HepG2 (cell line): ENCODE results near the gene AHCYL2. TPM values are rescaled to one million over a fixed set of nuclear protein-coding genes. Genes with fewer than 3 reads are reported as not detected.

Experiments
- ATAC-seq: fragments of 200-7000 bp; cut with Tn5 transposase; 3 replicates; pipeline ENCODE4 v1.9.1; 2020; ENCODE audit warnings: mild to moderate bottlenecking, moderate library complexity
- BruUV-seq: library from RNA; stranded (reverse); fragments of 400-500 nt; replicated peaks from 2 replicates; lab custom pipeline; 2021; lab: Mats Ljungman, UMichigan
- CTCF ChIA-PET: fragments of 300-600 bp; formaldehyde crosslinking; extraction: SDS; loops from one replicate; lab custom pipeline; 2021; ENCODE audit warnings: low total read pairs, inconsistent platforms, low intra/inter-chr PET ratio; lab: Yijun Ruan, JAX
- POLR2A ChIA-PET: fragments of 350-600 bp; sonication (Branson Sonifier 250); formaldehyde crosslinking; loops from one replicate; lab custom pipeline; 2020; ENCODE audit warnings: antibody characterized with exemption, inconsistent platforms; lab: Yijun Ruan, JAX
- DNase-seq: peaks from one replicate; pipeline ENCODE4 v3.0.0-alpha.2; 2015; ENCODE audit warnings: low spot score
- FAIRE-seq: peaks from 3 replicates; lab custom pipeline; 2011; peaks lifted over from hg19 to GRCh38; lab: Jason Lieb, UNC
- H2AFZ ChIP-seq: one replicate; pipeline ENCODE4 v1.6.1; 2011; ENCODE audit warnings: low read length, inconsistent platforms
- H3K27ac ChIP-seq: fragments of 300-600 bp; 3 replicates; pipeline ENCODE4 v1.8.0; 2011; ENCODE audit warnings: mixed run types, mild to moderate bottlenecking, mixed read lengths, low read length, inconsistent platforms; ENCODE audit not compliant: insufficient read depth; ENCODE audit errors: extremely low read length
- H3K27me3 ChIP-seq, 2 experiments: fragments of 200-600 bp in 1 of 2; 2 replicates in 1 of 2; 3 replicates in 1 of 2; pipeline versions ENCODE4 v1.6.0 to v1.8.0; 2011; ENCODE audit warnings: low read length in 2 of 2, mild to moderate bottlenecking in 2 of 2, moderate library complexity in 2 of 2, inconsistent platforms in 1 of 2; ENCODE audit not compliant: insufficient read depth in 2 of 2, control insufficient read depth in 1 of 2
- H3K36me3 ChIP-seq, 2 experiments: fragments of 200-600 bp in 1 of 2; replicated peaks in 1 of 2; 2 replicates in 1 of 2; 3 replicates in 1 of 2; pipeline versions ENCODE4 v1.5.1 to v1.8.0; 2011; ENCODE audit warnings: low read length in 2 of 2, inconsistent platforms in 1 of 2; ENCODE audit not compliant: insufficient read depth in 2 of 2, control insufficient read depth in 1 of 2
- H3K4me1 ChIP-seq: 2 replicates; pipeline ENCODE4 v1.5.1; 2012; ENCODE audit warnings: low read length, inconsistent platforms; ENCODE audit not compliant: insufficient read depth
- H3K4me2 ChIP-seq: 2 replicates; pipeline ENCODE4 v1.6.0; 2011; ENCODE audit warnings: low read depth, low read length, inconsistent platforms
- H3K4me3 ChIP-seq, 3 experiments: fragments of 200-600 bp in 1 of 3; sonication (generic), shearing (Covaris generic) in 1 of 3; replicated peaks in 1 of 3; 2 replicates each; pipeline ENCODE4 v1.5.1; 2011 to 2016; ENCODE audit warnings: low read length in 3 of 3, inconsistent platforms in 2 of 3, low read depth in 2 of 3, mild to moderate bottlenecking in 2 of 3, control low read depth in 1 of 3, mixed read lengths in 1 of 3; ENCODE audit not compliant: insufficient read depth in 1 of 3
- H3K79me2 ChIP-seq: one replicate; pipeline ENCODE4 v1.6.1; 2011; ENCODE audit warnings: low read length, inconsistent platforms; ENCODE audit not compliant: insufficient read depth
- H3K9ac ChIP-seq: 2 replicates; pipeline ENCODE4 v1.6.0; 2011; ENCODE audit warnings: mild to moderate bottlenecking, low read depth, low read length, inconsistent platforms; ENCODE audit not compliant: insufficient read depth
- H3K9me3 ChIP-seq: 2 replicates; pipeline ENCODE4 v1.5.1; 2012; ENCODE audit warnings: mild to moderate bottlenecking, low read length
- H4K20me1 ChIP-seq: 2 replicates; pipeline ENCODE4 v1.6.0; 2011; ENCODE audit warnings: inconsistent platforms, mild to moderate bottlenecking, low read length, moderate library complexity; ENCODE audit not compliant: insufficient read depth
- ATF1 ChIP-seq: IDR thresholded peaks from 2 replicates; pipeline ENCODE4 v1.6.1; 2016; ENCODE audit warnings: mild to moderate bottlenecking, control low read depth
- ATRX ChIP-seq: sonication (generic); formaldehyde crosslinking; IDR thresholded peaks from 2 replicates; pipeline ENCODE4 v1.4.0; 2020; ENCODE audit warnings: missing genetic modification reagents, borderline replicate concordance
- CHD2 ChIP-seq: IDR thresholded peaks from 2 replicates; pipeline ENCODE4 v1.6.1; 2011; ENCODE audit warnings: low read depth, low read length, improper control_type of control experiment
- GABPB1 ChIP-seq: IDR thresholded peaks from 2 replicates; pipeline ENCODE4 v1.6.1; 2016; ENCODE audit warnings: mild to moderate bottlenecking, missing genetic modification reagents, moderate library complexity, missing compliant biosample characterization
- IRF2 ChIP-seq: IDR thresholded peaks from 2 replicates; pipeline ENCODE4 v1.6.1; 2018; ENCODE audit warnings: missing genetic modification reagents, missing compliant biosample characterization
- KDM2A ChIP-seq: sonication (generic); formaldehyde crosslinking; IDR thresholded peaks from 2 replicates; pipeline ENCODE4 v1.4.0; 2020; ENCODE audit warnings: low read depth, missing genetic modification reagents, borderline replicate concordance
- MATR3 ChIP-seq: sonication (generic); formaldehyde crosslinking; IDR thresholded peaks from 2 replicates; pipeline ENCODE4 v1.4.0; 2020; ENCODE audit warnings: missing genetic modification reagents
- PCBP2 ChIP-seq: fragments of 200-400 bp; formaldehyde crosslinking; optimal IDR thresholded peaks from 2 replicates; pipeline ENCODE3; 2018; ENCODE audit warnings: low read length, low read depth; ENCODE audit not compliant: poor library complexity, severe bottlenecking
- RAD51 ChIP-seq: fragments of 450-650 bp; IDR thresholded peaks from 2 replicates; pipeline ENCODE4 v1.6.1; 2016; ENCODE audit warnings: borderline replicate concordance
- RXRB ChIP-seq: IDR thresholded peaks from 2 replicates; pipeline ENCODE4 v1.6.1; 2016; ENCODE audit warnings: borderline replicate concordance, missing genetic modification reagents, missing compliant biosample characterization
- ZNF83 ChIP-seq: sonication (generic); formaldehyde crosslinking; IDR thresholded peaks from 2 replicates; pipeline ENCODE4 v1.4.0; 2020; ENCODE audit warnings: missing genetic modification reagents, mild to moderate bottlenecking, borderline replicate concordance
- ZSCAN21 ChIP-seq: sonication (generic); formaldehyde crosslinking; IDR thresholded peaks from 2 replicates; pipeline ENCODE4 v1.8.0; 2022; ENCODE audit warnings: mild to moderate bottlenecking, missing genetic modification reagents, moderate library complexity, borderline replicate concordance
- WGBS: methylation state at CpG from one replicate; pipeline ENCODE4 v1.1.6; 2017; ENCODE audit warnings: low lambda C conversion rate; 5-methylcytosine and 5-hydroxymethylcytosine counted together
- in situ Hi-C: cut with HindIII; loops from 2 replicates; pipeline ENCODE4 v1.10.0; 2017; ENCODE audit warnings: low pct_unique_long_range_greater_than_20kb; ENCODE audit not compliant: extremely low pct_ligation_motif_present
- intact Hi-C: fragments of 100-400 bp; cut with micrococcal nuclease; formaldehyde crosslinking; loops from one replicate; pipeline ENCODE4 v1.10.0; 2022; ENCODE audit not compliant: unreplicated experiment
- polyA plus RNA-seq, 8 experiments: library from polyadenylated mRNA; depleted of rRNA in 3 of 8; stranded (reverse) in 7 of 8; unstranded in 1 of 8; fragments of >200 nt; fragmentation: Illumina TruSeq in 4 of 8; extraction: Trizol in 4 of 8; gene quantifications; 2 replicates each; pipeline versions ENCODE4 v1.2.1 to v1.2.3, GENCODE V29; 2011 to 2016; ENCODE audit warnings: low read depth in 4 of 8, missing spikeins in 1 of 8, mixed read lengths in 1 of 8; ENCODE audit not compliant: insufficient read depth in 1 of 8
- total RNA-seq, 5 experiments: library from RNA; depleted of rRNA; stranded (reverse); fragments of >200 nt; fragmentation: Illumina TruSeq; extraction: Trizol; gene quantifications; 2 replicates each; pipeline ENCODE4 v1.2.3, GENCODE V29; 2016; ENCODE audit warnings: low read depth in 1 of 5
- TF ChIP-seq, protein P1 (sequence below): sonication (generic); formaldehyde crosslinking; IDR thresholded peaks from 2 replicates; pipeline ENCODE4 v1.4.0; 2020; ENCODE audit warnings: missing genetic modification reagents
- TF ChIP-seq, protein P2 (sequence below): sonication (generic); formaldehyde crosslinking; IDR thresholded peaks from 2 replicates; pipeline ENCODE4 v1.4.0; 2020; ENCODE audit warnings: missing genetic modification reagents
- TF ChIP-seq, protein P3 (sequence below): sonication (generic); formaldehyde crosslinking; IDR thresholded peaks from 2 replicates; pipeline ENCODE4 v1.8.0; 2022; ENCODE audit warnings: low read depth, missing genetic modification reagents
- TF ChIP-seq, protein P4 (sequence below): sonication (generic); formaldehyde crosslinking; IDR thresholded peaks from 2 replicates; pipeline ENCODE4 v1.5.1; 2020; ENCODE audit warnings: mild to moderate bottlenecking, missing genetic modification reagents, moderate library complexity

The AHCYL2 gene
- total and polyA plus RNA-seq, 2 of the 13 experiments (the other 11 are each of a cell fraction or from before 2014, with no cell fraction given) = 9.5 to 14.7 TPM

DNA sequence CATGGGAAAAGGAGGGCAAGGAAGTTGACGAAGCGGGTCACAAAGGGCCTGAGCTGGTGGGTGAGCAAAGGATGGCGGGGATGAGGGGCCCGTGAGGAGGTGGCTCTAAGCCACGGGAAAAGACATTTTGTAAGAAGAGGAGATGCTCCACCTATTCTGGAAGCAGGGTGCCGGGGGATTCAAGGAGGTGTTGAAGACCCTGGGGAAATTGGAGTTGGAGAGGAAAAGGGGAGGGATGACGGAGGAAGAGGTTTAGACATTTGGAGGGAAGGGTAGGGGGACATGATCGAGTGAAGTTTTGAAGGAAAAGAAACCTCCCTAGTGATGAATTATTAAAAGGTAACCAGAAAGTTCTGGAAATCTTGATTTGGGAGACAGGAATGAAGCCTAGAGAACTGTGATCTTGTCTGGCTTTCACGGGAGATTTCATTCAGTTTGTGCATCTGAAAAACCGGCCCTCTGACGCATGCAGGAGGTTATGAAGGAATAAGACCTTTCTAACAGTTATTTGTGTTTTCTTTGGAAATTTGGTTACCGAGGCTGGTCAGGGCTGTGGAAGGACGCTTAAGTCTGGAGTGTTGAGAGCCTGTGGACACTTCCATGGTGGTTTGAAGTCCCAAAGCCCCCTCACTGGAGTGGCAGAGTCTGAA is 35.0 kb upstream of the AHCYL2 start:
- Histone ChIP-seq H3K4me3 (peak overlapping the region; percentile 84 to 90 (median 85)), H4K20me1 (peaks cover 4% of the 10 kb centered on the region), H3K9ac (peak overlapping the region; percentile 78), H2AFZ (no peak overlapping the region), H3K4me1 (peaks cover 63% of the 10 kb centered on the region), H3K4me2 (peak overlapping the region; percentile 89), H3K27me3 (no peaks in the 10 kb centered on the region; a peak in 1 of 5 replicates), H3K79me2 (peaks cover 45% of the 10 kb centered on the region), H3K27ac (no peak overlapping the region), H3K36me3 (peaks cover 3 to 5% of the 10 kb centered on the region in 2 experiments; a peak in 3 of 5 replicates), H3K9me3 (no peaks in the 10 kb centered on the region)
- CTCF ChIA-PET = no interaction called here
- 10% methylated on average over 11 of the region's 13 CpGs for WGBS
- no peak for FAIRE-seq
- no TSS peak for BruUV-seq
- no peak for DNase-seq
- in situ Hi-C loops (no loop called here), intact Hi-C loops (no loop called here)
- ATAC-seq = no peak
- POLR2A ChIA-PET = interaction anchor here (0.8 to 1.4 kb wide), 2 partner anchors 10 to 26 kb away, joined by 3 read pairs; no protein-coding TSS in a partner anchor
- TF ChIP-seq RAD51 = no peak
- 0 out of 2 replicates have a peak, but pooled peaks have one; percentile 1 for TF ChIP-seq GABPB1 (CRISPR knock-in tag)
- no peak for TF ChIP-seq RXRB (CRISPR knock-in tag)
- TF ChIP-seq ATF1 (CRISPR knock-in tag) = no peak
- TF ChIP-seq KDM2A = 0 out of 2 replicates have a peak, but pooled peaks have one; percentile 5
- TF ChIP-seq, protein P1, sequence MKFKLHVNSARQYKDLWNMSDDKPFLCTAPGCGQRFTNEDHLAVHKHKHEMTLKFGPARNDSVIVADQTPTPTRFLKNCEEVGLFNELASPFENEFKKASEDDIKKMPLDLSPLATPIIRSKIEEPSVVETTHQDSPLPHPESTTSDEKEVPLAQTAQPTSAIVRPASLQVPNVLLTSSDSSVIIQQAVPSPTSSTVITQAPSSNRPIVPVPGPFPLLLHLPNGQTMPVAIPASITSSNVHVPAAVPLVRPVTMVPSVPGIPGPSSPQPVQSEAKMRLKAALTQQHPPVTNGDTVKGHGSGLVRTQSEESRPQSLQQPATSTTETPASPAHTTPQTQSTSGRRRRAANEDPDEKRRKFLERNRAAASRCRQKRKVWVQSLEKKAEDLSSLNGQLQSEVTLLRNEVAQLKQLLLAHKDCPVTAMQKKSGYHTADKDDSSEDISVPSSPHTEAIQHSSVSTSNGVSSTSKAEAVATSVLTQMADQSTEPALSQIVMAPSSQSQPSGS (CRISPR knock-in tag) = 0 out of 2 replicates have a peak, but pooled peaks have one; percentile 7
- TF ChIP-seq, protein P2, sequence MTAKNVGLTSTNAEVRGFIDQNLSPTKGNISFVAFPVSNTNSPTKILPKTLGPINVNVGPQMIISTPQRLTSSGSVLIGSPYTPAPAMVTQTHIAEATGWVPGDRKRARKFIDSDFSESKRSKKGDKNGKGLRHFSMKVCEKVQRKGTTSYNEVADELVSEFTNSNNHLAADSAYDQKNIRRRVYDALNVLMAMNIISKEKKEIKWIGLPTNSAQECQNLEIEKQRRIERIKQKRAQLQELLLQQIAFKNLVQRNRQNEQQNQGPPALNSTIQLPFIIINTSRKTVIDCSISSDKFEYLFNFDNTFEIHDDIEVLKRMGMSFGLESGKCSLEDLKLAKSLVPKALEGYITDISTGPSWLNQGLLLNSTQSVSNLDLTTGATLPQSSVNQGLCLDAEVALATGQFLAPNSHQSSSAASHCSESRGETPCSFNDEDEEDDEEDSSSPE (CRISPR knock-in tag) = 0 out of 2 replicates have a peak, but pooled peaks have one; percentile 3
- 0 out of 2 replicates have a peak, but pooled peaks have one; percentile 6 for TF ChIP-seq IRF2 (CRISPR knock-in tag)
- peak; percentile 25 for TF ChIP-seq PCBP2
- TF ChIP-seq MATR3 (CRISPR knock-in tag) = no peak
- no peak for TF ChIP-seq ZSCAN21 (CRISPR knock-in tag)
- no peak for TF ChIP-seq ATRX (CRISPR knock-in tag)
- TF ChIP-seq, protein P3, sequence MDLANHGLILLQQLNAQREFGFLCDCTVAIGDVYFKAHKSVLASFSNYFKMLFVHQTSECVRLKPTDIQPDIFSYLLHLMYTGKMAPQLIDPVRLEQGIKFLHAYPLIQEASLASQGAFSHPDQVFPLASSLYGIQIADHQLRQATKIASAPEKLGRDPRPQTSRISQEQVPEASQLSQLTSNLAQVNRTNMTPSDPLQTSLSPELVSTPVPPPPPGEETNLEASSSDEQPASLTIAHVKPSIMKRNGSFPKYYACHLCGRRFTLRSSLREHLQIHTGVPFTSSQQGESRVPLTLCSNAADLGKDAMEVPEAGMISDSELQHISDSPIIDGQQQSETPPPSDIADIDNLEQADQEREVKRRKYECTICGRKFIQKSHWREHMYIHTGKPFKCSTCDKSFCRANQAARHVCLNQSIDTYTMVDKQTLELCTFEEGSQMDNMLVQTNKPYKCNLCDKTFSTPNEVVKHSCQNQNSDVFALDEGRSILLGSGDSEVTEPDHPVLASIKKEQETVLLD (CRISPR knock-in tag) = peak; percentile 32
- TF ChIP-seq CHD2 = no peak
- no peak for TF ChIP-seq ZNF83 (CRISPR knock-in tag)
- TF ChIP-seq, protein P4, sequence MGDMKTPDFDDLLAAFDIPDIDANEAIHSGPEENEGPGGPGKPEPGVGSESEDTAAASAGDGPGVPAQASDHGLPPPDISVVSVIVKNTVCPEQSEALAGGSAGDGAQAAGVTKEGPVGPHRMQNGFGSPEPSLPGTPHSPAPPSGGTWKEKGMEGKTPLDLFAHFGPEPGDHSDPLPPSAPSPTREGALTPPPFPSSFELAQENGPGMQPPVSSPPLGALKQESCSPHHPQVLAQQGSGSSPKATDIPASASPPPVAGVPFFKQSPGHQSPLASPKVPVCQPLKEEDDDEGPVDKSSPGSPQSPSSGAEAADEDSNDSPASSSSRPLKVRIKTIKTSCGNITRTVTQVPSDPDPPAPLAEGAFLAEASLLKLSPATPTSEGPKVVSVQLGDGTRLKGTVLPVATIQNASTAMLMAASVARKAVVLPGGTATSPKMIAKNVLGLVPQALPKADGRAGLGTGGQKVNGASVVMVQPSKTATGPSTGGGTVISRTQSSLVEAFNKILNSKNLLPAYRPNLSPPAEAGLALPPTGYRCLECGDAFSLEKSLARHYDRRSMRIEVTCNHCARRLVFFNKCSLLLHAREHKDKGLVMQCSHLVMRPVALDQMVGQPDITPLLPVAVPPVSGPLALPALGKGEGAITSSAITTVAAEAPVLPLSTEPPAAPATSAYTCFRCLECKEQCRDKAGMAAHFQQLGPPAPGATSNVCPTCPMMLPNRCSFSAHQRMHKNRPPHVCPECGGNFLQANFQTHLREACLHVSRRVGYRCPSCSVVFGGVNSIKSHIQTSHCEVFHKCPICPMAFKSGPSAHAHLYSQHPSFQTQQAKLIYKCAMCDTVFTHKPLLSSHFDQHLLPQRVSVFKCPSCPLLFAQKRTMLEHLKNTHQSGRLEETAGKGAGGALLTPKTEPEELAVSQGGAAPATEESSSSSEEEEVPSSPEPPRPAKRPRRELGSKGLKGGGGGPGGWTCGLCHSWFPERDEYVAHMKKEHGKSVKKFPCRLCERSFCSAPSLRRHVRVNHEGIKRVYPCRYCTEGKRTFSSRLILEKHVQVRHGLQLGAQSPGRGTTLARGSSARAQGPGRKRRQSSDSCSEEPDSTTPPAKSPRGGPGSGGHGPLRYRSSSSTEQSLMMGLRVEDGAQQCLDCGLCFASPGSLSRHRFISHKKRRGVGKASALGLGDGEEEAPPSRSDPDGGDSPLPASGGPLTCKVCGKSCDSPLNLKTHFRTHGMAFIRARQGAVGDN (CRISPR knock-in tag) = 0 out of 2 replicates have a peak, but pooled peaks have one; percentile 25
